IPS DF 19.7 (cell line): ENCODE data around the gene MRPL16.
"Not testable (repeated sequence)": the region's sequence is repeated elsewhere in the genome, so short reads cannot be mapped to it uniquely, and the experiment has no call there.

Experiments used
- DNase-seq: peaks from one replicate; pipeline ENCODE4 v3.0.0-alpha.2; 2013; ENCODE audit warnings: low read depth, low spot score

Gene MRPL16

GRCh38 chr11:59812220-59812619 lies 1.6 kb upstream of the MRPL16 start:
- DNase-seq, result no peak

DNA sequence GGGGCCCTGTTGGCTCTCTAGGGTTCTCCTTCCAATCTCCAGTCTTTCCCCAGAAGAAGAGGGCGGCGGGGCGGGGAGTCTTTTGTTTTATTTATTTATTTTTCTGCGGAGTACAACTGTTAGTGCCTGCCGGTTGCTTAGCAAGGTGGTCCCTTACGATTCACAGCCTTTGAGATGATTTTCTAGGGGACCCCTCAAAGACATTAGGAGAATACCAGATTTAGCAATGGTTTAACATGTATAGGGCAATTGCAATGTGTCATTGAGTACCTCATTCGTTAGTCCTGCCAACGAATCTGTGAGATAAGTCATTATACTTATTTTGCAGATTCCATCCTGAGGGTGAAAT lies 307 bp upstream of the MRPL16 start:
- no peak for DNase-seq

DNA sequence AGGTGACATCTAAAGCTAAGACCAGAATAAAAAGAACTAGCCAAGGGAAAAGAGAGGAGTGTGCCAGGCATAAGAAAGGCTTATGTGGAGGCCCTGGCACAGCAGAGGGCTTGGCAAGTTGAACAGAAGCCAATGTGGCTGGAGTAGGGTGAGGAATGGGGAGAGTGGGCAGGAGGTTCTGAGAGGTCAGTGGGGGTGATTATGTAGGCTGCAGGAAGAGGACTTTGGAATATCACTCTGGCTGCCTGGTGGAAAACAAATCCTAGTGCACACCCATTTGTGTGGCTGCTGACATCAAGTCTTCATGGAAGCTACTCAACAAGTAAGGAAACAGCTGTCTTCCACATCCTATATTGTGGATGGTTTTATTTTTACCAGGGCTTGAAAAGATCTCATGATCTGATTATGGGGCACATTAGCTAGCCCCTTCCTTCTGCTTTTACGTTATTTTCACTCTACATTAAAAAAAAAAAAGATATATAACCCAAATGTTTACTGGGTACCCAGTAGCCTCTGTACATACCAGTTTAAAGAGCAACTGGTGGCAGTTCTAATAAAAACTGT lies 3.4 kb downstream of the MRPL16 start:
- DNase-seq, result no peak

- no peak for DNase-seq
Measured at GRCh38 chr11:59804061-59804460, 6.5 kb downstream of the MRPL16 start.

GRCh38 chr11:59802639-59803176 lies 7.9 kb downstream of the MRPL16 start:
- no peak for DNase-seq

DNA sequence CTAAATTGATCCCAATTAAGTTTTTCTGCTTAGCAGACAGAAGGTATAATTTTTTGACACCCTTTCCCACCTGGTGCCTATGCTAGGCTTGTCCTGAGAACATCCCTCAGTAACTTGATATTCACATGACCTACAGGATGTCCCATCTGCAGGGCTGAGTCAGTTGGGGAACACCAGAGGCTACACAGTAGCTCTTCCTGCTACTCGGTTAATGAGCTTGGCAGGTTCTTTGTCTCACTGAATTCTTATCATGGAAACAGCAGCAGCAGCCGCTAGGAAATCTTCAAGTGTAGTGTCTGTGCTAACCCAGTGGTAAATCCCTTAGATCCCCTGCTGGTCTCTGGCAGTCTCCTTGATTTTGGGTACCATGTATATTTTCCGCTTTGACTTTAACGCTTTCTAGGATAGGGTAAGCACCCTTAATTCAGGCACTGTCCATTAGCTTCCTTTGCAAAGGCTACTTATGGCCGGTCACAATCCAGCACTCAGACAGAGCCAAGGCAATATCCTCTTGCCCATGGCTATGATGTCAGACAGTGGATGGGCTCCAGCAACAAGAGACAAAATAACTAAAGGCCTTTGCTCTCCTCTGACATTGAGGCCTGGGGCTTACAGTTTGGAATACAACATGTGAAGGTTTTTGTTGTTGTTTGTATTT lies 8.5 kb downstream of the MRPL16 start:
- DNase-seq, result no peak

GRCh38 chr11:59801160-59801706 lies 9.3 kb downstream of the MRPL16 start:
- no peak for DNase-seq

- no peak for DNase-seq
Measured at GRCh38 chr11:59800390-59801025, 10.1 kb downstream of the MRPL16 start.

DNA sequence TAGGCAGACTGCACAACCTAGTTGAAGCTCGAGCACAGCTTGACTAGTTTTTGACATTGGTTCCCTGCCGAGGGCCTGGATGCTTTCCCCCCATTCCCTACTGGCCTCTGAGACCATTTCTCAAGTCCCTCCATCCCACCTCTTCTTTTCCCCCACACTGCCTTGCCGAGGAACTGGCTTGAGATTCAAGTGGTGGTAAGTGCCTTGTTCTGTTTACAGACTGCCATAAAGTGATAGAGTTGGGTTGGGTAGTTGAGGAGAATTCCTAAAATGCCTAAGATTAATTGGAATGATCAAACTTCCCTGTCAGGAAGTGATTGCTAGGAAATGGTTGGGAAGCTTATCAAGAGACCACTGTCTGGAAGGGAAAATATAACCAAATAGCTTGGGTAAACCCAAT lies 16.2 kb downstream of the MRPL16 start:
- DNase-seq, result no peak

GRCh38 chr11:59792507-59792906 lies 18.1 kb downstream of the MRPL16 start:
- DNase-seq, result no peak

DNA sequence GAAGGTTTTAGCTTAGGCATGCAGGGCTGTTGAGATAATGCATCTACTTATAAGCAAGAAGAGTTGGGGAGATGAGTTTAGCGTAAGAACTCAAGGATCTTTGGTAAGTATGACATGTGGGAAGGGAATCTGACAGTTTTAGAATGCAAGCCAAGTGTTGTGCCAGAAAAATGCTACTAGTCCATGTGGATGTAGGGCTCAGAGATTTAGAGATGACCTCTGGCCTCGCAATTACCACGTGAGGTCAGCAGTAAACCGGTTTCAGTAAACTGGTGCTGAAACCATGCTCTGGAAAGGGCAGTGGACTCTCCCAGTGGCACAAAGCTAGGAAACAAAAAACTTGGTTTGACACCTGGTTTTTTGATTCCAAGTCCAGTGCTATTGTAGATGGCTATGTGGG lies 18.9 kb downstream of the MRPL16 start:
- DNase-seq, result no peak

DNA sequence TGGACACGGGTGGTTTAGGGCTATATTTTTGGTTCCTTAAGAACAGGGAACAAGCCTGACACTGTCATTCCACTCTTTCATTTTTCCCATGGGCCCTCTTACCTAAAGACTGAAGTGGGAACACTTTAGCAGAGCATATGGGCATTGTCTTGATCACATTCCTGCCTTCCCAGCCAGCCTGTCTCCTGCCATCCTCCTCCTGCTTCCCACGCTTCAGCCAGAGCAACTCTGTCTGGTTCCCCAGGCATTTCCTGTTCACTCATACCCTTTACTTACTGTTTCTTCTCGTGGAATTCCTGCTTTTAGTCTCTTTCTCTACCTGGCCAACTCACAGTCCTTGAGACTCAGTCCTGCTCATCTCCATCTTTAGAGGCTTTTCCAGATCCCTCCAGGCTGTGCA lies 22.8 kb downstream of the MRPL16 start:
- no peak for DNase-seq

DNA sequence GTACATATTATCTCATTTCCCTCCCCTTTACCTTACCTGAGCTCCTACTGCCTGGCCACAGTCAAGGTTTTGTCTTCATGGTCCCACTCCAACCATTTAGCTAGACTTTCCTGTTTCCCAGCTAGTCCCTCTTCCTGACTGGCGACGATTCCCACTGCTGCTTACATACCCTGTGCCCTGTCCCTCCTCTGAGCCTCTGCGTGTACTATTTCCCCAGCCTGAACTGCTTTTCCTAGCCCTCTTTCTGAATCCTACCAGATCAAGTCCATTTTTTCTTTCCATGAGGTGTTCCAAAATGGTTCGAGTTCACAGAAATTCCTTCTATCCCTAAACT lies 23.4 kb downstream of the MRPL16 start:
- no peak for DNase-seq

DNA sequence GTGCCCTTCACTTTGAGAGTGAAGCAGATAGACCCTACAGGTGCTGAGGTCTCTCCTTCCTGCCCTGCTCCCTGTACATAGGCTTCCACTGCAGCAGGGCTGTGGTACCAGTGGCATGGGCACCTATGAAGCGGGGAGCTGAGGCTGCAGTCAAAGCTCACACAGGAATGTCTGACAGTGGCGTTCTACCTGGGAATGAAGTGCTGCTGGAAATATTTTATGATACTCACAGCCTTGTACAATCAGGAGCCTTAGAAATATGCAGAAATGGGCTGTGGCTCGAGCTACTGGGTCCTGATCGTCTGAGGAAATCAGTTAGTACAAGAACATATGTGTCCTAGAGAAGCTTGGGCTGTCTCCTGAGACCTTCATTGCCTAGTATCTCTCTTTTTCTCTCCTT lies 24.8 kb downstream of the MRPL16 start:
- DNase-seq, result no peak

GRCh38 chr11:59784441-59784840 lies 26.1 kb downstream of the MRPL16 start:
- DNase-seq, result not testable (repeated sequence)

GRCh38 chr11:59783632-59784090 lies 26.9 kb downstream of the MRPL16 start:
- no peak for DNase-seq

- DNase-seq, result no peak
Measured at GRCh38 chr11:59782080-59782479, 28.5 kb downstream of the MRPL16 start.

GRCh38 chr11:59779487-59779886 lies 31.1 kb downstream of the MRPL16 start:
- no peak for DNase-seq

DNA sequence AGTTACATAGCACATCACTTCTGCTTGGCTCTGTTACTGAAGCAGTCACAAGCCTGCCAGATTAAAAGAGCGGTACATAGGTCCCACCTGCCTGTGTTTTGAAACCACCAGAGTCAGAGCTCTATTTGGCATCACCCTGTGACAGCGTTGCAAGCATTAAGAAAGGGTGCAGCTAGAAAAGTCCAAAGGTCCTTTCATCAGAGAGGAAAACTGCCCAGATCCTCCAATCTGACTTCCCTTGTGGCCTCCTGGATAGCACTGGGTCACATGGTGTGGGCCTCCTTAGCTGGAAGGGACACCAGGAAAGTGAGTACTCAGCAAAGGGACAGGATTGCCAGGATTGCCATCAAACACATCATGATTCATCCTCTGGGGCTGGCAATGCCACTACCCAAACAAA lies 32.5 kb downstream of the MRPL16 start:
- no peak for DNase-seq

- no peak for DNase-seq
Measured at GRCh38 chr11:59777104-59777503, 33.5 kb downstream of the MRPL16 start.

- no peak for DNase-seq
Measured at GRCh38 chr11:59776210-59777066, 34.1 kb downstream of the MRPL16 start.

- DNase-seq, result no peak
Measured at GRCh38 chr11:59773083-59773440, 37.5 kb downstream of the MRPL16 start.
